Endodermal cell (in vitro differentiated cells): ENCODE results near the gene ING4. TPM values are rescaled to one million over a fixed set of nuclear protein-coding genes. Genes with fewer than 3 reads are reported as not detected.

ENCODE experiments used
- DNase-seq: peaks from one replicate; pipeline ENCODE4 v3.0.0-alpha.2; 2017
- H3K27ac ChIP-seq: 2 replicates; pipeline ENCODE4 v1.5.1; 2013; ENCODE audit warnings: mild to moderate bottlenecking, low read depth, low read length, moderate library complexity
- H3K27me3 ChIP-seq: 2 replicates; pipeline ENCODE4 v1.6.1; 2013; ENCODE audit warnings: mild to moderate bottlenecking, low read length, moderate library complexity; ENCODE audit not compliant: insufficient read depth, control insufficient read depth, poor library complexity, severe bottlenecking
- H3K36me3 ChIP-seq: 2 replicates; pipeline ENCODE4 v1.7.0; 2013; ENCODE audit warnings: mild to moderate bottlenecking, low read length, moderate library complexity; ENCODE audit not compliant: control insufficient read depth, insufficient read depth
- H3K4me1 ChIP-seq: one replicate; pipeline ENCODE4 v1.7.0; 2013; ENCODE audit warnings: low read length; ENCODE audit not compliant: control insufficient read depth, insufficient read depth
- H3K4me3 ChIP-seq: 2 replicates; pipeline ENCODE4 v1.5.1; 2013; ENCODE audit warnings: mild to moderate bottlenecking, low read length, moderate library complexity
- H3K9ac ChIP-seq: 2 replicates; pipeline ENCODE4 v1.6.1; 2013; ENCODE audit warnings: mild to moderate bottlenecking, low read length, moderate library complexity; ENCODE audit not compliant: poor library complexity, severe bottlenecking; ENCODE audit errors: extremely low read depth
- H3K9me3 ChIP-seq: 2 replicates; pipeline ENCODE4 v1.6.1; 2013; ENCODE audit warnings: mild to moderate bottlenecking, low read length, moderate library complexity; ENCODE audit not compliant: control insufficient read depth
- H3K27ac Mint-ChIP-seq: 2 replicates; pipeline ENCODE4 v1.8.0; 2020; ENCODE audit warnings: mixed read lengths
- H3K27me3 Mint-ChIP-seq: 2 replicates; pipeline ENCODE4 v1.8.0; 2021; ENCODE audit warnings: mild to moderate bottlenecking, mixed read lengths; ENCODE audit not compliant: insufficient read depth
- H3K36me3 Mint-ChIP-seq: 2 replicates; pipeline ENCODE4 v1.8.0; 2020; ENCODE audit warnings: low read depth, mixed read lengths
- H3K4me1 Mint-ChIP-seq: 2 replicates; pipeline ENCODE4 v1.8.0; 2020; ENCODE audit warnings: mixed read lengths
- H3K4me3 Mint-ChIP-seq: 2 replicates; pipeline ENCODE4 v1.8.0; 2020; ENCODE audit warnings: mild to moderate bottlenecking, moderate library complexity, mixed read lengths
- H3K9me3 Mint-ChIP-seq: 2 replicates; pipeline ENCODE4 v1.8.0; 2020; ENCODE audit warnings: mild to moderate bottlenecking, mixed read lengths
- WGBS, 2 experiments: methylation state at CpG; one replicate each; pipeline versions ENCODE4 v1.1.5 to v1.1.7; 2013; ENCODE audit warnings: missing lambda C conversion rate in 2 of 2, mixed read lengths in 1 of 2; ENCODE audit not compliant: insufficient coverage in 1 of 2, insufficient read length in 1 of 2; 5-methylcytosine and 5-hydroxymethylcytosine counted together
- total RNA-seq, 2 donors: library from RNA; stranded (reverse); fragmentation: NEBNext Ultra II Directional in 1 of 2; extraction: Animal tissue kit (Norgen Biotek cat#: 25700) in 1 of 2; gene quantifications; 2 replicates in 1 of 2; 3 replicates in 1 of 2; pipeline ENCODE4 v1.2.1, GENCODE V29; 2021
- TF ChIP-seq, protein P1 (sequence below): fragments of 200-600 bp; sonication (generic); conservative IDR thresholded peaks from 2 replicates; pipeline ENCODE4 v1.5.0; 2021; ENCODE audit warnings: antibody characterized with exemption, mild to moderate bottlenecking

ING4 gene
- total RNA-seq, 2 donors from 2014 or later, result 30.5 to 60.3 TPM

DNA sequence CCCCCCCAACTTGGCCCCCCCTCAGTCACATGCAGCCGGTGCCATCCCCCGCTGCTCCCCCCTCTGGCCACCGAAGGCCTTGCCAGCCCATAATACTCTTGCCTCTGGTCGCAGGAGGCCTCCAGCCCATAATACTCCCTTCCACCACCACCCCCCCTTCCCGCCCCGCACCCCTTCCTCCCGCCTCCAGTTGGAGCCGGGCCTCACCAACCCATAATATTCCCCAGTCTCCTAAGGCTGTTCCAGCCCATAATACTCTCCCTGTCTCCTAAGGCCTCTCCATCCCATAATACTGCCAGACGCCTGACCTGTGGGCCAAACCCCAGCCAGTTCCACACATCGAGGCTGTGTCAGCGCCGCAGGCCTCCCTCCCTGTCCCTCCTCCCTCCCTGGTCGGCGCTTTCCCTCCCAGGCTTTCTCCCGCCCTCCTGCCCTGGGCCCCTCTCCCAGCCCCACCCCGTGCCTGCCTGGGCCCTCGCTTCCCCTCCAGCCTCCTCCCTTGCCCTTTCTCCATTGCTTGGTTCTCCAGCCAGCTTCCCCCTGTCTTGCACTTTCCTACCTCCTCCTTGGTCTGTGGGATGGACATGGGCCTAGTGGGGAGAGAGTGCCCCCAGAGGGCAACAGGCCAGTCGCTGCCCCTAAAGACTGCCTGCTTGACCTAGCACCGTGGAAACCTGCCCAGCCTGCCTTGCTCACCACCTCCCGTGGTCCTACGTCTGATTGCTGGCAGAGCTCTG, 49.0 kb downstream of the ING4 start:
- Mint-ChIP-seq H3K27ac (peak overlapping the region; percentile 71), H3K9me3 (no peaks in the 10 kb centered on the region), H3K27me3 (peaks cover 7% of the 10 kb centered on the region), H3K4me3 (peak overlapping the region; percentile 40), H3K36me3 (no peaks in the 10 kb centered on the region), H3K4me1 (peaks cover 26% of the 10 kb centered on the region)
- TF ChIP-seq, protein P1, sequence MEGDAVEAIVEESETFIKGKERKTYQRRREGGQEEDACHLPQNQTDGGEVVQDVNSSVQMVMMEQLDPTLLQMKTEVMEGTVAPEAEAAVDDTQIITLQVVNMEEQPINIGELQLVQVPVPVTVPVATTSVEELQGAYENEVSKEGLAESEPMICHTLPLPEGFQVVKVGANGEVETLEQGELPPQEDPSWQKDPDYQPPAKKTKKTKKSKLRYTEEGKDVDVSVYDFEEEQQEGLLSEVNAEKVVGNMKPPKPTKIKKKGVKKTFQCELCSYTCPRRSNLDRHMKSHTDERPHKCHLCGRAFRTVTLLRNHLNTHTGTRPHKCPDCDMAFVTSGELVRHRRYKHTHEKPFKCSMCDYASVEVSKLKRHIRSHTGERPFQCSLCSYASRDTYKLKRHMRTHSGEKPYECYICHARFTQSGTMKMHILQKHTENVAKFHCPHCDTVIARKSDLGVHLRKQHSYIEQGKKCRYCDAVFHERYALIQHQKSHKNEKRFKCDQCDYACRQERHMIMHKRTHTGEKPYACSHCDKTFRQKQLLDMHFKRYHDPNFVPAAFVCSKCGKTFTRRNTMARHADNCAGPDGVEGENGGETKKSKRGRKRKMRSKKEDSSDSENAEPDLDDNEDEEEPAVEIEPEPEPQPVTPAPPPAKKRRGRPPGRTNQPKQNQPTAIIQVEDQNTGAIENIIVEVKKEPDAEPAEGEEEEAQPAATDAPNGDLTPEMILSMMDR, result peak; percentile 65
- WGBS, 2 experiments, result 16 to 19% methylated on average over 11 to 18 of the region's 21 CpGs
- H3K4me3 ChIP-seq, result no peak overlapping the region
- no peaks in the 10 kb centered on the region for H3K9me3 ChIP-seq
- peak; percentile 99 for DNase-seq
- peaks cover under 1% of the 10 kb centered on the region for H3K27me3 ChIP-seq
- peak overlapping the region; percentile 93 for H3K27ac ChIP-seq
- H3K36me3 ChIP-seq, result no peaks in the 10 kb centered on the region
- peak overlapping the region; percentile 30 for H3K9ac ChIP-seq
- peaks cover 14% of the 10 kb centered on the region for H3K4me1 ChIP-seq

DNA sequence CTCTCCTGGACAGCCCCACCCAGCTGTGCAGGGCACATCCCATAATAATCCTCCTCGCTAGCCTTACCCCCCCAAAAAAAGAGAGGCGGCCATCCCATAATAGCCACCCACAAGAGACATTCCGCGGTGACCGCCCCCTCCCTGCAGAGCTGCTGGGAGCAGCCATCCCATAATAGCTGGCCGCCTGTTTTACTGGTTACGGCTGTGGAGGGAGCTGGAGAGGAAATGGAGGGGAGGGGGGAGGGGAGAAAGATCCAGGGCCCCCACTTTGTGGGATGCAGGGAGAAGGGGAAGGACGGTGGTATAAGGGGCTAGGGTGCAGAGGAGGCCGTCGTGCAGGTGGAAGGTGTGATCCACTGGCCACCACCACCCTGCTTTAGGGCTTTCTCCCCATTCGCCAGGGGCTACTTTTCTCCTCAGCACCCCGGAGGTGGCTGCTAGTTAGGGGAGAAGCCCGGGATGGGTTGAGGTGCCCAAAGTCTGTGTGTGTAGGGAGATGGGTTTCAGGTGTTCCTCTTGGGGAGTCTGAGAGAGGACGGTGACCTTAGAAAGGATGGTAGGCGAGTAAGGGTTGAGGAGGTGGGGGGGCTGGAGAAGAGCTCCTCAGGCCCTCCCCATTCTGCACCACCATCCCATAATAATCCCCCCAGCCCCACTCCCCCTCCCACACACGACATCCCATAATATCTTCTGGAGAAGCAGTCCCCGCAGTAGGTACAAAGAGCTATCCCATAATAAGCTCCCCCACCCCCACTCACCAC, 49.7 kb downstream of the ING4 start:
- H3K36me3 Mint-ChIP-seq, result no peaks in the 10 kb centered on the region
- H3K4me1 ChIP-seq, result peaks cover 14% of the 10 kb centered on the region
- 6 to 28% methylated on average over 3 to 15 of the region's 17 CpGs for WGBS, 2 experiments
- H3K4me3 Mint-ChIP-seq, result peak overlapping the region; percentile 40
- H3K36me3 ChIP-seq, result no peaks in the 10 kb centered on the region
- H3K27ac Mint-ChIP-seq, result peak overlapping the region; percentile 77
- DNase-seq, result peak; percentile 79
- H3K27me3 Mint-ChIP-seq, result no peaks in the 10 kb centered on the region
- H3K9ac ChIP-seq, result peak overlapping the region; percentile 32
- peak overlapping the region; percentile 95 for H3K27ac ChIP-seq
- H3K4me1 Mint-ChIP-seq, result peaks cover 26% of the 10 kb centered on the region
- H3K27me3 ChIP-seq, result no peaks in the 10 kb centered on the region
- peak overlapping the region; percentile 68 for H3K4me3 ChIP-seq
- no peaks in the 10 kb centered on the region for H3K9me3 Mint-ChIP-seq
- TF ChIP-seq, protein P1, result peak; percentile 9
- no peaks in the 10 kb centered on the region for H3K9me3 ChIP-seq

DNA sequence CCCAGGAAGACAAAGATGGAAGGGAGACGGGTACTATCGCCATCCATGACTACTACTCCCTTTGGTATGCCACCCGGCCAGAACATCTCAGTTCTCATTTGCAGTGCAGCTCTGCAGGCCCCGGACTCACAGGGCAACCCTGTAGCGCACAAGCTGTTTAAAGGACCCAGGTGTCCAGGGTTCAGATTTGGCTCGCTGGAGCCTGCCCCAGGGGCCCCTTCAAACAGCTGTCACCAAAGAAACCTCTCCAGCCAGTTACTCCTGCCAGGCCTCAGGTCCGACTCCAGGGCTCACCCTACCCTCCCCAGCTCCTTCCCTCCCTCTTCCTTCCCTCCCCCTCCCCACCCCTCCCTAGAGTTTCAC, 50.3 kb downstream of the ING4 start:
- peak overlapping the region; percentile 40 for H3K4me3 Mint-ChIP-seq
- no peak overlapping the region for H3K27ac Mint-ChIP-seq
- H3K4me1 ChIP-seq, result peaks cover 14% of the 10 kb centered on the region
- no peak overlapping the region for H3K4me3 ChIP-seq
- TF ChIP-seq, protein P1, result no peak
- H3K9ac ChIP-seq, result no peak overlapping the region
- H3K36me3 Mint-ChIP-seq, result no peaks in the 10 kb centered on the region
- no peaks in the 10 kb centered on the region for H3K9me3 ChIP-seq
- no peaks in the 10 kb centered on the region for H3K36me3 ChIP-seq
- H3K27ac ChIP-seq, result peak overlapping the region; percentile 95
- 70 to 76% methylated on average over 7 of the region's 7 CpGs for WGBS, 2 experiments
- H3K27me3 ChIP-seq, result no peaks in the 10 kb centered on the region
- DNase-seq, result no peak
- H3K27me3 Mint-ChIP-seq, result no peaks in the 10 kb centered on the region
- H3K4me1 Mint-ChIP-seq, result peaks cover 26% of the 10 kb centered on the region
- no peaks in the 10 kb centered on the region for H3K9me3 Mint-ChIP-seq
